ENCODE measurements around the gene LILRB1. TPM values are rescaled to one million over a fixed set of nuclear protein-coding genes. Genes with fewer than 3 reads are reported as not detected.

Gene LILRB1
- total and polyA plus RNA-seq, 2 donors from 2014 or later: 0.41 to 10.9 TPM

DNA sequence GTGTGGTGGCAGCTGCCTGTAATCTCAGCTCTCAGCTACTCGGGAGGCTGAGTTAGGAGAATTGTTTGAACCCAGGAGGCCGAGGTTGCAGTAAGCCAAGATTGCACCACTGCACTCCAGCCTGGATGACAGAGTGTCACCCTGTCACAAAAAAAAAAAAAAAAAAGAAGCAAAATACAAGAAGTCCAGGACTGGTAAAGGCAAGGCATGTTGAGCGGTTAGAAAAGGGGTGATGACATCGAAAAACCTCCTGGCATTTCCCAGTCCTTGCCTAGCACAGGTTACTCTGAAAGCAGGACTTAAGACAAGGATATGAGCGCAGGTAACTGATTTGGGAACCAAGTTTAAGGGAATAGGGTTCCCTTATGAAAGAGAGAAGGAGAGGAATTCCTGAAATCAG lies 30.0 kb downstream of the LILRB1 start:
- H3K27ac ChIP-seq (ENCODE audit: low read depth in 2 of 2, low read length in 2 of 2): no peak overlapping the region
- TF ChIP-seq, protein P1, sequence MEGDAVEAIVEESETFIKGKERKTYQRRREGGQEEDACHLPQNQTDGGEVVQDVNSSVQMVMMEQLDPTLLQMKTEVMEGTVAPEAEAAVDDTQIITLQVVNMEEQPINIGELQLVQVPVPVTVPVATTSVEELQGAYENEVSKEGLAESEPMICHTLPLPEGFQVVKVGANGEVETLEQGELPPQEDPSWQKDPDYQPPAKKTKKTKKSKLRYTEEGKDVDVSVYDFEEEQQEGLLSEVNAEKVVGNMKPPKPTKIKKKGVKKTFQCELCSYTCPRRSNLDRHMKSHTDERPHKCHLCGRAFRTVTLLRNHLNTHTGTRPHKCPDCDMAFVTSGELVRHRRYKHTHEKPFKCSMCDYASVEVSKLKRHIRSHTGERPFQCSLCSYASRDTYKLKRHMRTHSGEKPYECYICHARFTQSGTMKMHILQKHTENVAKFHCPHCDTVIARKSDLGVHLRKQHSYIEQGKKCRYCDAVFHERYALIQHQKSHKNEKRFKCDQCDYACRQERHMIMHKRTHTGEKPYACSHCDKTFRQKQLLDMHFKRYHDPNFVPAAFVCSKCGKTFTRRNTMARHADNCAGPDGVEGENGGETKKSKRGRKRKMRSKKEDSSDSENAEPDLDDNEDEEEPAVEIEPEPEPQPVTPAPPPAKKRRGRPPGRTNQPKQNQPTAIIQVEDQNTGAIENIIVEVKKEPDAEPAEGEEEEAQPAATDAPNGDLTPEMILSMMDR (IDR thresholded peaks at IDR 0.05; ENCODE audit: borderline replicate concordance, extremely low read depth, insufficient read depth): no peak
- no peaks in the 10 kb centered on the region for H3K9me3 ChIP-seq (ENCODE audit: control insufficient read depth in 2 of 3, insufficient read depth in 1 of 3, low read length in 3 of 3)
- intact Hi-C loops (cut with DNase I): no loop called here
- H3K4me3 ChIP-seq (ENCODE audit: low read length in 3 of 3): no peak overlapping the region
- H3K27me3 ChIP-seq (ENCODE audit: control insufficient read depth, insufficient read depth, low read length): no peaks in the 10 kb centered on the region
- DNase-seq: no peak
- no peak for FAIRE-seq
- no peaks in the 10 kb centered on the region for H3K4me1 ChIP-seq (ENCODE audit: control insufficient read depth in 2 of 3, insufficient read depth in 2 of 3, low read depth in 1 of 3, low read length in 3 of 3)
- no peaks in the 10 kb centered on the region for H3K36me3 ChIP-seq (ENCODE audit: control insufficient read depth in 2 of 3, insufficient read depth in 3 of 3, low read length in 3 of 3)
- H3K9ac ChIP-seq (ENCODE audit: low read length in 3 of 3): no peak overlapping the region

DNA sequence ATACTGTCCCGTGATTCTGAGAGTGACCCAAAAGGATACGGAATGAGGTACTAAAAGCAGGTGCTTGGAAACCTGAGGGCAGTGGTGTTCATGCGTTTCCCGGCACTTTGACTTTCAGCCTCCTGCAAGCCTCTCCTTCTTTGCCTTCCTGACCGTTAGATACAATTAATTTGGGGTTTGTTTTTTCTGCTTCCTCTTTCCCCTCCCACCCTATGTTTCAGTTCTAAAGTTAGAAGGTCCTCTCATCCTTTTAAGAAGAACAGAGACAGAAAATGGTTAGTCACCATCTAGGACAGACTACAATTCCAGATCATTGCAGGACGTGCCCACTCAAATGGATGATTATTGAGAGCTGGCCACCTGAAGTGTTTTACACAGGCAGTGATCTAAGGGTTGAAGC lies 30.7 kb downstream of the LILRB1 start:
- Histone ChIP-seq H3K27me3 (ENCODE audit: control insufficient read depth, insufficient read depth, low read length) (no peaks in the 10 kb centered on the region), H3K9me3 (ENCODE audit: control insufficient read depth in 2 of 3, insufficient read depth in 1 of 3, low read length in 3 of 3) (no peaks in the 10 kb centered on the region), H3K27ac (ENCODE audit: low read depth in 2 of 2, low read length in 2 of 2) (no peak overlapping the region), H3K4me3 (ENCODE audit: low read length in 3 of 3) (no peak overlapping the region), H3K36me3 (ENCODE audit: control insufficient read depth in 2 of 3, insufficient read depth in 3 of 3, low read length in 3 of 3) (no peaks in the 10 kb centered on the region), H3K4me1 (ENCODE audit: control insufficient read depth in 2 of 3, insufficient read depth in 2 of 3, low read depth in 1 of 3, low read length in 3 of 3) (no peaks in the 10 kb centered on the region), H3K9ac (ENCODE audit: low read length in 3 of 3) (no peak overlapping the region)
- TF ChIP-seq, protein P1 (IDR thresholded peaks at IDR 0.05; ENCODE audit: borderline replicate concordance, extremely low read depth, insufficient read depth): no peak
- no peak for FAIRE-seq
- intact Hi-C loops (cut with DNase I): no loop called here
- DNase-seq: no peak

- H3K4me3 ChIP-seq (ENCODE audit: low read length in 3 of 3): no peak overlapping the region
- no peak overlapping the region for H3K27ac ChIP-seq (ENCODE audit: low read depth in 2 of 2, low read length in 2 of 2)
- no peaks in the 10 kb centered on the region for H3K4me1 ChIP-seq (ENCODE audit: control insufficient read depth in 2 of 3, insufficient read depth in 2 of 3, low read depth in 1 of 3, low read length in 3 of 3)
- H3K9me3 ChIP-seq (ENCODE audit: control insufficient read depth in 2 of 3, insufficient read depth in 1 of 3, low read length in 3 of 3): no peaks in the 10 kb centered on the region
- H3K36me3 ChIP-seq (ENCODE audit: control insufficient read depth in 2 of 3, insufficient read depth in 3 of 3, low read length in 3 of 3): no peaks in the 10 kb centered on the region
- DNase-seq (no peak), FAIRE-seq (no peak)
- intact Hi-C loops (cut with DNase I): no loop called here
- TF ChIP-seq, protein P1 (IDR thresholded peaks at IDR 0.05; ENCODE audit: borderline replicate concordance, extremely low read depth, insufficient read depth): no peak
- H3K27me3 ChIP-seq (ENCODE audit: control insufficient read depth, insufficient read depth, low read length): no peaks in the 10 kb centered on the region
- H3K9ac ChIP-seq (ENCODE audit: low read length in 3 of 3): no peak overlapping the region
Observed at GRCh38 chr19:54661846-54662481, 31.7 kb downstream of the LILRB1 start.

DNA sequence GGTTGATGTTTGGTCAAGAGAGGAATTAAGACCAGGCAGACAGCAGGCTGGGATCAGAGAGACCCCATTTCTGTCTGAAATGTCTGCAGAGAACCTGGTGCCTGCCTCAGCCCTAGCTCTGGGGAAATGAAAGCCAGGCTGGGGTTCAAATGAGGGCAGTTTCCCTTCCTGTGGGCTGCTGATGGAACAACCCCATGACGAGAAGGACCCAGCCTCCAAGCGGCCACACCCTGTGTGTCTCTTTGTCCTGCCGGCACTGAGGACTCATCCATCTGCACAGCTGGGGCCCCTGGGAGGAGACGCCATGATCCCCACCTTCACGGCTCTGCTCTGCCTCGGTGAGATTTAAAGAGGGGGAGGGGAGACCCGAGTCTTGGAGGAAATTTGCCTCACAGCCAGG lies 32.4 kb downstream of the LILRB1 start, which contains the start of gene LILRB4:
TSS of gene LILRB4 (plus strand) at position 256 of the 400 bp plus-strand sequence. CDS start at position 305, 49 bp downstream.
- Histone ChIP-seq H3K27me3 (ENCODE audit: control insufficient read depth, insufficient read depth, low read length) (no peaks in the 10 kb centered on the region), H3K36me3 (ENCODE audit: control insufficient read depth in 2 of 3, insufficient read depth in 3 of 3, low read length in 3 of 3) (no peaks in the 10 kb centered on the region), H3K4me1 (ENCODE audit: control insufficient read depth in 2 of 3, insufficient read depth in 2 of 3, low read depth in 1 of 3, low read length in 3 of 3) (no peaks in the 10 kb centered on the region), H3K27ac (ENCODE audit: low read depth in 2 of 2, low read length in 2 of 2) (no peak within 1 kb of the TSS), H3K9me3 (ENCODE audit: control insufficient read depth in 2 of 3, insufficient read depth in 1 of 3, low read length in 3 of 3) (no peaks in the 10 kb centered on the region), H3K9ac (ENCODE audit: low read length in 3 of 3) (no peak within 1 kb of the TSS), H3K4me3 (ENCODE audit: low read length in 3 of 3) (no peak within 1 kb of the TSS)
- intact Hi-C loops (cut with DNase I): no loop called here
- no peak for FAIRE-seq
- TF ChIP-seq, protein P1 (IDR thresholded peaks at IDR 0.05; ENCODE audit: borderline replicate concordance, extremely low read depth, insufficient read depth): no peak
- DNase-seq: no peak
